ENCODE results near the gene PNRC1.
A peak's percentile ranks its signal among the peaks of the same experiment; 100 is the strongest.
"Not testable (repeated sequence)": the region's sequence is repeated elsewhere in the genome, so short reads cannot be mapped to it uniquely, and the experiment has no call there.

Gene PNRC1

DNA sequence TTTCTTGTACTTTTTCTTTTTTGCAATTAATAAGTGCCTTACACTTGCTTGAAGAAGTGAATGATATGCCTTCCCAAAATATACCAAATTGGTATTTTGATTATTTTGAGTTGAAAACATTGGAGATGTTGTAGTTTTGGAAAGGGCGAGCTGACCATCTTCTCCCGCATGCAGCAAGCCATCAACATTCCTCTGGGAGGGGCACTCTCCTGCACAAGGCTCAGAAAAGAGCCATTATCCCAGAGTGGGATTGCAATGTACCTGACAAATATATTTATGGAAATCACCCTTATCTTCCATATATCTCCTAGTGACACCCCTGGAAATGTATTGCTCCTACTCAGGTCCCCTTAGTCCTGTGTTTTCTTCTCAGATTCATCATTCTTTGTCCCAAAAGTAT lies 22.8 kb upstream of the PNRC1 start:
- ChIA-PET POLR2A (ENCODE audit: low non-redundant PET) (no interaction called here), CTCF (no interaction called here)
- H3K27ac ChIP-seq = no peak overlapping the region
- TF ChIP-seq, protein P1, sequence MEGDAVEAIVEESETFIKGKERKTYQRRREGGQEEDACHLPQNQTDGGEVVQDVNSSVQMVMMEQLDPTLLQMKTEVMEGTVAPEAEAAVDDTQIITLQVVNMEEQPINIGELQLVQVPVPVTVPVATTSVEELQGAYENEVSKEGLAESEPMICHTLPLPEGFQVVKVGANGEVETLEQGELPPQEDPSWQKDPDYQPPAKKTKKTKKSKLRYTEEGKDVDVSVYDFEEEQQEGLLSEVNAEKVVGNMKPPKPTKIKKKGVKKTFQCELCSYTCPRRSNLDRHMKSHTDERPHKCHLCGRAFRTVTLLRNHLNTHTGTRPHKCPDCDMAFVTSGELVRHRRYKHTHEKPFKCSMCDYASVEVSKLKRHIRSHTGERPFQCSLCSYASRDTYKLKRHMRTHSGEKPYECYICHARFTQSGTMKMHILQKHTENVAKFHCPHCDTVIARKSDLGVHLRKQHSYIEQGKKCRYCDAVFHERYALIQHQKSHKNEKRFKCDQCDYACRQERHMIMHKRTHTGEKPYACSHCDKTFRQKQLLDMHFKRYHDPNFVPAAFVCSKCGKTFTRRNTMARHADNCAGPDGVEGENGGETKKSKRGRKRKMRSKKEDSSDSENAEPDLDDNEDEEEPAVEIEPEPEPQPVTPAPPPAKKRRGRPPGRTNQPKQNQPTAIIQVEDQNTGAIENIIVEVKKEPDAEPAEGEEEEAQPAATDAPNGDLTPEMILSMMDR (conservative IDR thresholded peaks at IDR 0.05; ENCODE audit: low read depth) = no peak
- no peak for DNase-seq (ENCODE audit: low spot score)

- DNase-seq (ENCODE audit: low spot score) = no peak
- CTCF ChIA-PET = interaction anchor here (0.6 kb wide), 2 partner anchors 92 to 120 kb away, joined by 3 read pairs; no protein-coding TSS in a partner anchor
- TF ChIP-seq, protein P1 (conservative IDR thresholded peaks at IDR 0.05; ENCODE audit: low read depth) = no peak
- H3K27ac ChIP-seq = no peak overlapping the region
- POLR2A ChIA-PET (ENCODE audit: low non-redundant PET) = no interaction called here
Observed at GRCh38 chr6:89058627-89059026, 21.9 kb upstream of the PNRC1 start.

DNA sequence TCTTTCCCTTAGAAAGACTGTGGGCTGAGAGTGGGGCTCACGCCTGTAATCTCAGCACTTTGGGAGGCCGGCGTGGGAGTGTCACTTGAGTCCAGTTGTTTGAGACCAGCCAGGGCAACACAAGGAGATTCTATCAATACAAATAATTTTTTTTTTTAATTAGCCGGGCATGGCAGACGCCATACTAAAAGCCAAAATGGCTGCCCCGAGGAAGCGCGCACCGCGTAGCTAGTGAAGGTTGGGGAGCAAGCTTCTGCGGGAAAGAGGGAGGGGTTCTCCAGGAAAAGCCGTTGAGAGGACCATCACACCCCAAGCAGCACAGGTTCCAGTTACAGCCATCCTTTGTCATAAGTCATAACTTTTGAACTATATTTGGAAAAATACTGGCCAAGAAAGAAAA lies 21.3 kb upstream of the PNRC1 start:
- DNase-seq (ENCODE audit: low spot score) = no peak
- CTCF ChIA-PET = no interaction called here
- POLR2A ChIA-PET (ENCODE audit: low non-redundant PET) = no interaction called here

GRCh38 chr6:89063881-89064280 lies 16.7 kb upstream of the PNRC1 start:
- no peak overlapping the region for H3K27ac ChIP-seq
- ChIA-PET POLR2A (ENCODE audit: low non-redundant PET) (no interaction called here), CTCF (no interaction called here)
- TF ChIP-seq, protein P1 (conservative IDR thresholded peaks at IDR 0.05; ENCODE audit: low read depth) = no peak
- DNase-seq (ENCODE audit: low spot score) = no peak

More for the DNA sequence above, 21.3 kb upstream of the PNRC1 start:
- no peak overlapping the region for H3K27ac ChIP-seq
- TF ChIP-seq, protein P1 (conservative IDR thresholded peaks at IDR 0.05; ENCODE audit: low read depth) = no peak

DNA sequence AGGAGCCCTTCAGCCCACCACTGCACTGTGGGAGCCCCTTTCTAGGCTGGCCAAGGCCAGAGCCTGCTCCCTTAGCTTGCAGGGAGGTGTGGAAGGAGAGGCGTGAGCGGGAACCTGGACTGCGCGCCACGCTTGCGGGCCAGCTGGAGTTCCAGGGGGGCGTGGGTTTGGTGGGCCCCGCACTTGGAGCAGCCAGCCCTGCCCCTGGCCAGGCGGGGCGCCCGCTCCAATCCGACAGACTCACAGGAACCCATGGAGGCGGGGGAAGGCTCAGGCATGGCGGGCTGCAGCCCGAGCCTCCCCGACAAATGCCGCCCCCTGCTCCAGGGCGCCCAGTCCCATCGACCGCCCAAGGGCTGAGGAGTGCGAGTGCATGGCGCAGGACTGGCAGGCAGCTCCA lies 15.6 kb upstream of the PNRC1 start:
- CTCF ChIA-PET; DNase-seq (ENCODE audit: low spot score); H3K27ac ChIP-seq; POLR2A ChIA-PET (ENCODE audit: low non-redundant PET): not testable (repeated sequence)

GRCh38 chr6:89066121-89066520 lies 14.4 kb upstream of the PNRC1 start:
- CTCF ChIA-PET; DNase-seq (ENCODE audit: low spot score); H3K27ac ChIP-seq; POLR2A ChIA-PET (ENCODE audit: low non-redundant PET): not testable (repeated sequence)

DNA sequence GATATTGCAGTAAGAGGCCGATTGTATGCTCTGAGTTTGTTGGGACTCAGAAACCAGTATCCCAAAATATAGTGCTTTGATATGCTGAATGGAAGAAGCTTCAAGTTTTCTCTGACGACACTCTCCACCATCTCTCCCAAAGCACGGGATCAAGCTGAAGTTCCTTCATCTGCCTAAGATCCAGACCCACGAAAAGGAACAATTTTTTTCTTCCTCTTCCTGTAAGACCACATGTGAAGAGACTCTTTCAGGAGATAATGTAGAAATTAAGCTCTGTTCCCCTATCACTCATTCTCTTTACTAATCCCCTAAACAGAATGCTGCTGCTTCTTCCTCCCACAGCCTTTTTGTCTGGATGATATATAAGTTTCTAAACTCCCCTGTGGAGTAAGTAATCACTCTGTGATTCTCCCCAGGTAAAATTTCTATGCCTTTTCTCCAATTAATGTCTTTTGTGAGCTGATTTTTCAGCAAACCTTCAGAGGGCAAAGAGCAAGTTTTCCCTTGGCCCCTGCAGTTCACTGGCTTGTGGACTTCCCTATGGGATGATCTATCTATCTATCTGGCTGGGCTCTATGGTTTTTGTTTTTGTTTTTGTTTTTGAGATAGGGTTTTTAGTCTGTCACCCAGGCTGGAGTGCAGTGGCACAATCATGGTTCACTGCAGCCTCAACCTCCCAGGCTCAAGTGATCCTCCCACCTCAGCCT lies 13.5 kb upstream of the PNRC1 start:
- no peak for DNase-seq (ENCODE audit: low spot score)
- ChIA-PET POLR2A (ENCODE audit: low non-redundant PET) (no interaction called here), CTCF (no interaction called here)
- TF ChIP-seq, protein P1 (conservative IDR thresholded peaks at IDR 0.05; ENCODE audit: low read depth) = no peak
- H3K27ac ChIP-seq = no peak overlapping the region

DNA sequence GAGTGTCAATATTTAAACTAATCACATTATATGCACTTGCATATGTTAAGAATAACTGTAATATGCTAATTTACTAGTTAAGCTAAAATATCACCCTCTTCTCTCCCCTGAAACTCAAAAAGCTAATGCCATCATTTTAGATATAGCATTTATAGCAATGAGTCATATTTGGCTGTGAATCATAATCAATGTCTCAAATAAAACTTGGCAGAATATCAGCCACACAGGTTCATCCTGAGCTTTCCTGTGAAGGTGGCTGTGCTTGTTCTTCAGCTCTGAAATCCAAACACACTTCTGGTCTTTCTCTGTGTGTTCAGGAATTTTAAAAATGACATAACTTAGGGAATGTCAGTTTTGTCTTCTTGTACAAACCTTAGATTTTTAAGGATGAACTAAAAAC lies 12.8 kb upstream of the PNRC1 start:
- CTCF ChIA-PET = no interaction called here
- TF ChIP-seq, protein P1 (conservative IDR thresholded peaks at IDR 0.05; ENCODE audit: low read depth) = no peak
- no peak overlapping the region for H3K27ac ChIP-seq
- POLR2A ChIA-PET (ENCODE audit: low non-redundant PET) = no interaction called here
- peak; percentile 58 for DNase-seq (ENCODE audit: low spot score)
